ENCODE measurements around the gene GPC6.

GRCh38 chr13:93758575-93758974 is 532.0 kb downstream of the GPC6 start:
- TF ChIP-seq CTCF (optimal IDR thresholded peaks at IDR 0.05 in 1 of 3, IDR thresholded peaks at IDR 0.05 in 1 of 3, conservative IDR thresholded peaks at IDR 0.05 in 1 of 3; ENCODE audit: extremely low read depth in 1 of 3, insufficient read depth in 2 of 3, low read length in 3 of 3) (no peak), EZH2 (IDR thresholded peaks at IDR 0.05; ENCODE audit: low read length) (no peak)

All from keratinocyte (primary cell).